Activated naive CD4-positive, alpha-beta T cell treated with anti-CD3 and anti-CD28 coated beads for 36 hours (primary cell): Measurements from ENCODE around the gene FEM1B. TPM values are rescaled to one million over a fixed set of nuclear protein-coding genes. Genes with fewer than 3 reads are reported as not detected.
A peak's percentile ranks its signal among the peaks of the same experiment; 100 is the strongest.

Experiments
- CTCF ChIA-PET: fragments of 350-600 bp; sonication (Branson Sonifier 250); formaldehyde crosslinking; loops from one replicate; lab custom pipeline; 2021; ENCODE audit warnings: antibody characterized with exemption; lab: Charles Lee
- DNase-seq: peaks from one replicate; pipeline ENCODE4 v3.0.0-alpha.2; 2020
- H3K27ac Mint-ChIP-seq: one replicate; pipeline ENCODE4 v1.8.0; 2021; ENCODE audit warnings: mild to moderate bottlenecking, mixed read lengths
- H3K27me3 Mint-ChIP-seq: one replicate; pipeline ENCODE4 v1.8.0; 2021; ENCODE audit warnings: low read depth, mixed read lengths
- H3K36me3 Mint-ChIP-seq: one replicate; pipeline ENCODE4 v1.8.0; 2021; ENCODE audit warnings: low read depth, mixed read lengths
- H3K4me1 Mint-ChIP-seq: one replicate; pipeline ENCODE4 v1.8.0; 2021; ENCODE audit warnings: low read depth, mixed read lengths
- H3K4me3 Mint-ChIP-seq: one replicate; pipeline ENCODE4 v1.8.0; 2021; ENCODE audit warnings: mild to moderate bottlenecking, moderate library complexity, mixed read lengths
- H3K9me3 Mint-ChIP-seq: one replicate; pipeline ENCODE4 v1.8.0; 2021; ENCODE audit warnings: mixed read lengths
- intact Hi-C: fragments of 100-400 bp; cut with micrococcal nuclease; formaldehyde crosslinking; loops from one replicate; pipeline ENCODE4 v1.15.1; 2023
- total RNA-seq, 2 experiments: library from RNA; stranded (reverse); gene quantifications; one replicate each; pipeline ENCODE4 v1.2.3, GENCODE V29; 2021

Gene FEM1B
- total RNA-seq, 2 experiments from 2014 or later, result 30.3 to 34.2 TPM

DNA sequence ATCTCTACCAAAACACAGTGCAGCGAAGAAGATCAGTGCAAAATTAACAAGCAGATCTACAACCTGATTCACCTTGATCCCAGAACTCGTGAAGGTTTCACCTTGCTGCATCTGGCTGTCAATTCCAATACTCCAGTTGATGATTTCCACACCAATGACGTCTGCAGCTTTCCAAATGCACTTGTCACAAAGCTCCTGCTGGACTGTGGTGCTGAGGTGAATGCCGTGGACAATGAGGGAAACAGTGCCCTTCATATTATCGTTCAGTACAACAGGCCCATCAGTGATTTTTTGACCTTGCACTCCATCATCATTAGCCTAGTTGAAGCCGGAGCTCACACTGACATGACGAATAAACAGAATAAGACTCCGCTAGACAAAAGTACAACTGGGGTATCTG is 13.2 kb downstream of the FEM1B start:
- no peaks in the 10 kb centered on the region for H3K9me3 Mint-ChIP-seq
- H3K4me3 Mint-ChIP-seq, result no peak overlapping the region
- peaks cover 20% of the 10 kb centered on the region for H3K36me3 Mint-ChIP-seq
- H3K4me1 Mint-ChIP-seq, result peaks cover 59% of the 10 kb centered on the region
- no peaks in the 10 kb centered on the region for H3K27me3 Mint-ChIP-seq
- CTCF ChIA-PET, result interaction anchor here (1.3 to 6.1 kb wide), 3 partner anchors 10 to 38 kb away, joined by 4 to 22 read pairs (median 15); no protein-coding TSS in a partner anchor
- no peak overlapping the region for H3K27ac Mint-ChIP-seq
- intact Hi-C loops, result no loop called here
- DNase-seq, result no peak

DNA sequence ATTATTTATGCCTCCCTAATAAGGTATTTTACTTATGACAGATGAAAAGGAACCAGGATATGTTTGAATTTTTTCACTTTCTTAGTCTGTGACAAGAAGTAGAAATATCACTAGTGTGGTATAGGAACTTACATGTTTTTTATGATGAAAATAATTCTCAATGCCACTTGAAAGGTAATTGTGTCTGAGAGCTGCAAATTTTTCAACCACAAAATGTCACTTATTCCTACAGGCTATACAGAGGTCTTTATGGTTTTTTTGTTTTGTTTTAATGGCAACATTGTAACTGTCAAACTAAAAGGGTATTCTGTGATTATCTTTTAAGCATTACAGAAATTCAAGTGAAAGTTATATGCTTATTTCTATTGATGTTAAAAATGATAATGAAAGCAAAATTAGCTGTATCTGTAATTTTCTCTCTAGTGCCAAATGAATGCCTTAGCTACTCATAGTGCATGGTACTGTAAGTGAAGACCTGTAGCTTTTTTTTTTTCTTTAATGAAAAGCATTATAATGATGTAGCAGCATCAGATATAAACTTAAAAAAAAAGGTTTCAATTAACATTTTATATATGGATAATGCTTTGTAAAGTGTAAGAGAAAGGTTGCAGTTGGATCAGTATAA is 14.7 kb downstream of the FEM1B start:
- no peak overlapping the region for H3K4me3 Mint-ChIP-seq
- H3K36me3 Mint-ChIP-seq, result peaks cover 17% of the 10 kb centered on the region
- H3K4me1 Mint-ChIP-seq, result peaks cover 47% of the 10 kb centered on the region
- H3K27ac Mint-ChIP-seq, result peak overlapping the region; percentile 38
- no peaks in the 10 kb centered on the region for H3K27me3 Mint-ChIP-seq
- CTCF ChIA-PET, result interaction anchor here (1.4 to 6.1 kb wide), 3 partner anchors 12 to 39 kb away, joined by 4 to 22 read pairs (median 5); no protein-coding TSS in a partner anchor
- intact Hi-C loops, result loop anchor here (2.0 kb wide), 1 partner anchor 15 kb away; the partner anchor contains the start of gene FEM1B
- no peak for DNase-seq
- H3K9me3 Mint-ChIP-seq, result no peaks in the 10 kb centered on the region

DNA sequence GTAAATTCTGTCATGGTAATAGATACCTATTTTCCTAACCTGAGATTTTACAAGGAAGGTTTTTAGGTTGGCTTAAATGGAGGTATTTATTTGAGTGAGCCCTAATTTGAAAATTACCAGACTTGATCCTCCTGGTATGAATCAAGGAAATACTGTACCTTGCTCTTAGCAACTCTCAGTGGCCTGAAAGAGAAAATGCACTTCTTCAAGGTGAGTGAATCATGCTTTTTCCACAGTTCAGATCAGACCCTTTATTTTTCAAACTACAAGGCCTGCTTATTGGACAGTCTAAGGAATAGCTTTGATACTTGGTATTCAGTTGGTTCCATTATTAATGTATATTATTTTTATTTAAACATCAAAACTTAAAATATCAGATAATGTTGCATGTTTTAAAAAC is 15.4 kb downstream of the FEM1B start:
- intact Hi-C loops, result loop anchor here (2.0 kb wide), 1 partner anchor 16 kb away; the partner anchor contains the start of gene FEM1B
- H3K36me3 Mint-ChIP-seq, result peaks cover 17% of the 10 kb centered on the region
- H3K9me3 Mint-ChIP-seq, result no peaks in the 10 kb centered on the region
- H3K4me3 Mint-ChIP-seq, result no peak overlapping the region
- H3K27me3 Mint-ChIP-seq, result no peaks in the 10 kb centered on the region
- H3K27ac Mint-ChIP-seq, result no peak overlapping the region
- CTCF ChIA-PET, result interaction anchor here (1.4 to 6.1 kb wide), 3 partner anchors 13 to 40 kb away, joined by 4 to 22 read pairs (median 5); no protein-coding TSS in a partner anchor
- DNase-seq, result no peak
- peaks cover 45% of the 10 kb centered on the region for H3K4me1 Mint-ChIP-seq

DNA sequence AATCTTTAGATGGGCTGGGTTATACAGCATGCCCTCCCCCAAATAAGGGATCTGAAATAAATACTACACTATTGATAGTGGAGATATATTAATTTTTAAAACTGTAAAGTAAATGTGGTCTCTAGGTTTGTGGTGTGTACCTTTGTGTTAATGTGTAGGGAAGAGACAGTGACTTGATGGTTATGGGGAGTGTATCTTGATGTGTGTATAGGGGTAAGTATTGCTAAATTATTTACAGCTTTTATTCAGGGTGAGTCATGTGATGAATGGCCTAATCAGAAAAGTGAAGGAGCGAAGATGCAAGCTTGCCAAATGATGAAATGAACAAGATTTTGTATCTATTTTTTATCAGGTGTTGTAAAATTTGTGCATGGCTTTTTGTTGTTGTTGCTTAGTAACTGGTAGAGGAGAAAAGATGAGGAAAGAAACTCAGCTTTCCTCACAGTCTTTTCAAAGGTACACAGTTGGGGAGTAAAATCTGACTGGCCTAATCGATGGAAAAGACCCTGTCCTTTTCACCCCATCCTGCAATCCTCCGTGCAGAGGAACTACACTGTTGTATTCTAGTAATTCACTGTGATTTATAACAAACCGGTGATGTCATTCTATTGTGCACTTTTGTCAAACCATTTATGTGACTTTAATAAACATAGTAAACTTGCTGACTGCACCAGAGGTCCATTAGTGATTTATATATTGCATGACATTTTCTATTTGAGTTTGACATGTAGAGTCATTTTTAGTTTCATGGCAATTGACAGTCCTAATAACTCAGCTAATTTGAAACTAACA is 17.7 kb downstream of the FEM1B start:
- H3K4me3 Mint-ChIP-seq, result no peak overlapping the region
- intact Hi-C loops, result no loop called here
- H3K27me3 Mint-ChIP-seq, result no peaks in the 10 kb centered on the region
- H3K9me3 Mint-ChIP-seq, result no peaks in the 10 kb centered on the region
- H3K4me1 Mint-ChIP-seq, result peaks cover 48% of the 10 kb centered on the region
- no peak for DNase-seq
- no peak overlapping the region for H3K27ac Mint-ChIP-seq
- CTCF ChIA-PET, result interaction anchor here (1.5 to 6.1 kb wide), 3 partner anchors 12 to 42 kb away, joined by 6 to 22 read pairs (median 11); no protein-coding TSS in a partner anchor
- H3K36me3 Mint-ChIP-seq, result peaks cover 13% of the 10 kb centered on the region

DNA sequence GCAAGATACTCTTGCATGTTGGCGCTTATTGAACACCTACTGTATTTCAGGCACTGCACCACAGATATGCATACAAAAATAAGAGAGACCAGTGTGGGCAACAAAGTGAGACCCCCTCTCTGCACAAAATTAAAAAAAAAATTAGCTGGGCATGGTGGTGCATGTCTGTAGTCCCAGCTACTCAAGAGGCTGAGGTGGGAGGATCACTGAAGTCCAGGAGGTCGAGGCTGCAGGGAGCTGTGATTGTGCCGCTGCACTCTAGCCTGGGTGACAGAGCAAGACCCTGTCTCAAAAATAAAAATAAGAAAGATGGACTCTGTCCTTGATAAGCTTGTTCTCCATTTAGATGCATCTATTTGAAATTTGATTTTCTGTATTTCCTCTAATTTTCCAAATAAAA is 20.8 kb downstream of the FEM1B start:
- intact Hi-C loops, result loop anchor here (2.0 kb wide), 1 partner anchor 46 kb away; no protein-coding TSS in a partner anchor
- H3K27ac Mint-ChIP-seq, result no peak overlapping the region
- peaks cover 7% of the 10 kb centered on the region for H3K36me3 Mint-ChIP-seq
- DNase-seq, result no peak
- H3K9me3 Mint-ChIP-seq, result no peaks in the 10 kb centered on the region
- CTCF ChIA-PET, result interaction anchor here (0.7 to 3.1 kb wide), 5 partner anchors 9 to 530 kb away, joined by 3 to 16 read pairs (median 5); no protein-coding TSS in a partner anchor
- H3K4me3 Mint-ChIP-seq, result peak overlapping the region; percentile 64
- H3K4me1 Mint-ChIP-seq, result peaks cover 28% of the 10 kb centered on the region
- no peaks in the 10 kb centered on the region for H3K27me3 Mint-ChIP-seq

DNA sequence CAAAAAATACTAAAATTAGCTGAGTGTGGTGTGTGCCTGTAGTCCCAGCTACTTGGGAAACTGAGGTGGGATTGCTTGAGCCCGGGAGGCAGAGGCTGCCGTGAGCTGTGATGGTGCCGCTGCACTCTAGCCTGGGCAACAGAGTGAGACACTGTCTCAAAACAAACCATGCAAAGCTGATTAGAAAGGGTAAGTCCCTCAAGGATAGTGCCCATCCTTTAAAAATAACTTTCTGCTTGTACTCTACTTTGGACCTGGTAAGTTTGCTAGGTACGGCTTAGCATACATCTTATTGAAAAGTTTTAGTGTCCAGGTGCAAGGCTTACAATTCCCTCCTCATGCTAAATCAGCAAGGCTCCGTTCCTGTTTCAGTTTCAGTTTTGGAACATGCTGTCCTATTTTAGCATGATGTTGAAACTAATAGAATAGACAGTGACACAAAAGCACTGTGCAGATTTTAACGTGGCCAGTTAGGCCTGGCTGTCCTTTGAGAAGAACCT is 21.4 kb downstream of the FEM1B start:
- peaks cover 25% of the 10 kb centered on the region for H3K4me1 Mint-ChIP-seq

DNA sequence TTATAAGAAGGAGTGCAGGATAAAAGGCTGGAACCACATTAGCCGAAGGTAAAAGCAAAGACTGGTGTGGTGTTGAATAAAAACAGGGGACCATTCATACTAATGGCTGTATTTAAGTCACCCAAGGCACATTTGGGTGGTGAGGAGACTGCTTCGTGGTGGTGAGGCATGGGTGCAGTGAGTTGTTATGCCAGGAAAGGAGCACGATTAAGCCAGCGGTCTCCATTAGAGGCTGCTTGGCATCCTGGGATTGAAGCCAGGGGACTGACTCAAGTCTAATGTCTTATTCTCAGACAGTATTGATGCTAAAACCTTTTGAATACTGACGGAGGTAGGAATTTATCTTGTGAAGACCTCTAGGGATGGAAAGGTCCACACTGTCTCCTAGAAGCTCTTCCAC is 21.9 kb downstream of the FEM1B start:
- H3K4me3 Mint-ChIP-seq, result peak overlapping the region; percentile 16
- no peak overlapping the region for H3K27ac Mint-ChIP-seq
- CTCF ChIA-PET, result interaction anchor here (3.1 kb wide), 1 partner anchor 46 kb away, joined by 16 read pairs; no protein-coding TSS in a partner anchor
- H3K27me3 Mint-ChIP-seq, result no peaks in the 10 kb centered on the region
- DNase-seq, result no peak
- H3K4me1 Mint-ChIP-seq, result peaks cover 25% of the 10 kb centered on the region
- intact Hi-C loops, result loop anchor here (2.0 kb wide), 1 partner anchor 47 kb away; no protein-coding TSS in a partner anchor
- no peaks in the 10 kb centered on the region for H3K9me3 Mint-ChIP-seq
- H3K36me3 Mint-ChIP-seq, result peaks cover 4% of the 10 kb centered on the region

More for the DNA sequence above, 21.4 kb downstream of the FEM1B start:
- H3K9me3 Mint-ChIP-seq, result no peaks in the 10 kb centered on the region
- no peaks in the 10 kb centered on the region for H3K27me3 Mint-ChIP-seq
- H3K36me3 Mint-ChIP-seq, result peaks cover 5% of the 10 kb centered on the region
- CTCF ChIA-PET, result interaction anchor here (0.7 to 3.1 kb wide), 5 partner anchors 8 to 530 kb away, joined by 3 to 16 read pairs (median 5); no protein-coding TSS in a partner anchor
- H3K27ac Mint-ChIP-seq, result peak overlapping the region; percentile 65
- H3K4me3 Mint-ChIP-seq, result peak overlapping the region; percentile 64
- intact Hi-C loops, result loop anchor here (2.0 kb wide), 1 partner anchor 46 kb away; no protein-coding TSS in a partner anchor
- peak; percentile 30 for DNase-seq

DNA sequence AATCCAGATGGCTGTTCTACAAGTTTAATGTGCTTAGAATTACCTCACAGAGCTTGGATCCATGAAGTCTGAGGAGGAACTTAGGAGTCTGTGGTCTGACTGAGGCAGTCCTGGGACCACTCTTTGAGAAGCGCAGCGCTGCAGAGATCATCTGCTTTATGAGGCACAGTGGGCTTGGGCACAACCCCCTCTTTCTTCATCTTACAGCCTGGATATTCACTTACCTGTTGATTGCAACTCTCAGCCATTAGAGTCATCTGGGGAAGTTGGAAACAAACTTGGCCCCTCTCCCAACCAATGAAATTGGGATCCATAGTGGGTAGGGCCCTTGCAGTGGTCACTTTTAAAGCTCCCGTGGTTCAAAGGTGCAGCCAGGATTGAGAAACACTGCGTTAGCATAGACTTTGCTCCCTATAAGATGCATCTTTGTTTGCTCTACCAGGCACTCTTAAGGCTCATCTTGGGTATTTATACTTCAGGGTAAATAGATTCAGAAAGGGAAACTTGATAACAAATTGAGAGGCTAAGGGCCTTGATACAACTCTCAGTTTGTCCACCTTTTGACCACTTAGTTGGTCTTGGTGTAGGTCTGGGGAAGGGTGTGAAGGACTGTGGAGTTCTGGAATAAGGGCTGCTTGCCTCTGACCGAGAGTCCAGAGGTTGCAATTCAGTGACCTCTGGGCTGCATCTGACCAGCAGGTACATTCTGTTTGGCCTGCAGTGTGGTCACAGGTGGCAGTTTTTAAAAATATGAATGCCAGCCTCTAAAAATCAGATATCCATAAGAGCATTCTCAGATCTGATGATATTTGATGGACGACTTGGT is 22.8 kb downstream of the FEM1B start:
- Mint-ChIP-seq H3K27ac (no peak overlapping the region), H3K4me3 (no peak overlapping the region), H3K36me3 (peaks cover 4% of the 10 kb centered on the region), H3K9me3 (no peaks in the 10 kb centered on the region), H3K4me1 (peaks cover 25% of the 10 kb centered on the region), H3K27me3 (no peaks in the 10 kb centered on the region)
- CTCF ChIA-PET, result interaction anchor here (0.6 to 3.1 kb wide), 2 partner anchors 11 to 47 kb away, joined by 3 to 16 read pairs; no protein-coding TSS in a partner anchor
- intact Hi-C loops, result loop anchor here (10.0 kb wide), 1 partner anchor 436 kb away; no protein-coding TSS in a partner anchor
- no peak for DNase-seq

DNA sequence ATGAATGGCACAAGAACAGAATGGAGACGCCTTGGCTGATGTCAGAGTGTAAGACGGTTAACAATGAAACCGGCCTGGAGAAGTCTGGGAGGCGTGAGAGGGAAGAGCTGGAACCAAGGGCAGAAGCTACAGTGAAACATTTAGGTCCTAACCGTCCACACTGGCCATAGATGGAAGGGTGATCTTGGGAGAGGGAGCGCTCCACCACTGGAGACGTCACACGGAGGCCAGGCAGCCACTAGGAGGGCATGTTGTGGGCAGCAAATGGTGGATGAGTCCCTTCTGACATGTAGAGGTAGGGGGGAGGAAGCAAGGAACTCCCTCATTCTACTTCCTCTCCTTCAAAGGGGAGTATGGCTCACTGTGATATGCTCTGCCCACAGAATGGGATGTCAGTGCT is 23.8 kb downstream of the FEM1B start:
- intact Hi-C loops, result loop anchor here (10.0 kb wide), 1 partner anchor 436 kb away; no protein-coding TSS in a partner anchor
- Mint-ChIP-seq H3K36me3 (peaks cover 4% of the 10 kb centered on the region), H3K4me1 (peaks cover 28% of the 10 kb centered on the region), H3K27me3 (no peaks in the 10 kb centered on the region), H3K9me3 (no peaks in the 10 kb centered on the region), H3K27ac (no peak overlapping the region), H3K4me3 (no peak overlapping the region)
- DNase-seq, result no peak
- CTCF ChIA-PET, result no interaction called here

DNA sequence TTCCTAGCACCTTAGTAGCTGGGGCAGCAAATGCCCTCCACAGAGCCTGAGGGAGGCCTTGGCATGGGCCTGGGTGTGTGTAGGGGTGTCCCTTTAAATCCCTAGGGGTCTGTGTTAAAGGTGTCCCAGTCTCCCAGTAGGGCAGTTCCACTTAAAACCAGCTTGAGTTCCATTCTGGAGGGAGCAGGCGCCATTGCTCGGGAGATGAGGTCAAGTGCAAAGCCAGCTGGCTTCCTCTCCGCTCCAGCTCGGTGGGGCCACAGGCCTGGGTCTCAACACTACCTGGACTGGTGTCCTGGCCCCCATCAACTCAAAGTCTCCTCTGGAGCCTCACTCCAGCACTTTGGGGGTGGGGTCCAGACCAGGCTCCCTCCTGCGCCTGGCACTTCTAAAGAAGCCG is 25.2 kb downstream of the FEM1B start:
- H3K36me3 Mint-ChIP-seq, result no peaks in the 10 kb centered on the region
- intact Hi-C loops, result loop anchor here (10.0 kb wide), 1 partner anchor 438 kb away; no protein-coding TSS in a partner anchor
- no peaks in the 10 kb centered on the region for H3K27me3 Mint-ChIP-seq
- no peak for DNase-seq
- peaks cover 32% of the 10 kb centered on the region for H3K4me1 Mint-ChIP-seq
- H3K9me3 Mint-ChIP-seq, result no peaks in the 10 kb centered on the region
- H3K4me3 Mint-ChIP-seq, result no peak overlapping the region
- CTCF ChIA-PET, result interaction anchor here (0.8 to 1.5 kb wide), 3 partner anchors 49 to 435 kb away, joined by 3 to 12 read pairs (median 3); no protein-coding TSS in a partner anchor
- H3K27ac Mint-ChIP-seq, result no peak overlapping the region

DNA sequence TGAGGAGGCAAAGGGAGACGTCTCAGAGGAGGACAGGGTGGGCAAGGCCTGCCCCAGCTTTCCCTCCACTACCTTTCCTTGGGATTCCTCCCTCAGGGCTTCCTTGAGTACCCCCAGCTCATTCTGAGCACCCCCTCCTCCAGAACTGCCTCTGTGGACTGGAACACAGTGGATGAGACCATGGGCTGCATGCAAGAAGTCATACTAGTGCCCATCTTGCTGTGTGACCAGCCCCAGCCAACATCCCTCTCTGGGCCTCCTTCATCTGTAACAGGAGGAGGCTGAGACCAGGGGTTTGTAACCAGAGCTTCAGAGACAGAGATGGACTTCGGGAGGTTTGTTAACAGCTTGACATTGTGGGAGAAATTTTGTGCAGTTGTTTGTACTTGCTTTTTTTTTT is 25.6 kb downstream of the FEM1B start:
- Mint-ChIP-seq H3K9me3 (no peaks in the 10 kb centered on the region), H3K4me3 (no peak overlapping the region), H3K4me1 (peaks cover 28% of the 10 kb centered on the region), H3K27me3 (no peaks in the 10 kb centered on the region), H3K36me3 (no peaks in the 10 kb centered on the region), H3K27ac (no peak overlapping the region)
- CTCF ChIA-PET, result interaction anchor here (0.8 to 1.5 kb wide), 3 partner anchors 50 to 435 kb away, joined by 3 to 12 read pairs (median 3); no protein-coding TSS in a partner anchor
- no peak for DNase-seq
- intact Hi-C loops, result loop anchor here (10.0 kb wide), 1 partner anchor 438 kb away; no protein-coding TSS in a partner anchor
